Ovary (tissue), 9 donors: Measurements from ENCODE around the gene SNX25. TPM values are rescaled to one million over a fixed set of nuclear protein-coding genes. Genes with fewer than 3 reads are reported as not detected.

ENCODE experiments used
- DNase-seq, 5 donors: peaks; one replicate each; pipeline ENCODE4 v3.0.0-alpha.2; 2019 to 2020
- H3K27ac ChIP-seq, 2 donors: fragments of 200-600 bp; one replicate each; pipeline versions ENCODE4 v1.5.1 to v1.8.0; 2019 to 2022
- H3K27me3 ChIP-seq: fragments of 200-600 bp; one replicate; pipeline ENCODE4 v1.8.0; 2022
- H3K36me3 ChIP-seq: fragments of 200-600 bp; sonication (generic); one replicate; pipeline ENCODE4 v1.5.1; 2019
- H3K4me1 ChIP-seq: one replicate; pipeline ENCODE4 v1.8.1; 2013; ENCODE audit warnings: mild to moderate bottlenecking, moderate library complexity; ENCODE audit not compliant: insufficient read depth
- H3K4me3 ChIP-seq: fragments of 200-600 bp; sonication (generic); one replicate; pipeline ENCODE4 v1.5.1; 2017
- H3K9me3 ChIP-seq, 2 donors: fragments of 200-600 bp in 1 of 2; sonication (generic) in 1 of 2; one replicate each; pipeline versions ENCODE4 v1.5.1 to v1.8.1; 2013 to 2019; ENCODE audit warnings: mild to moderate bottlenecking in 1 of 2, moderate library complexity in 1 of 2
- CTCF ChIP-seq, 3 donors: fragments of 450-650 bp in 2 of 3; fragments of 200-600 bp in 1 of 3; IDR thresholded peaks; one replicate each; pipeline versions ENCODE4 v1.5.1 to v1.8.0; 2016 to 2022; ENCODE audit warnings: antibody characterized with exemption in 3 of 3, mild to moderate bottlenecking in 1 of 3
- EP300 ChIP-seq: sonication (generic); formaldehyde crosslinking; IDR thresholded peaks from one replicate; pipeline ENCODE4 v1.6.1; 2017; ENCODE audit warnings: antibody characterized with exemption
- POLR2A ChIP-seq: fragments of 450-650 bp; IDR thresholded peaks from one replicate; pipeline ENCODE4 v1.6.1; 2017; ENCODE audit warnings: antibody characterized with exemption, mild to moderate bottlenecking, moderate library complexity
- WGBS, 3 donors: extraction: QIAGEN DNeasy Blood & Tissue Kit in 1 of 3; methylation state at CpG; one replicate each; pipeline versions ENCODE4 v1.1.5 to v1.1.7; 2013 to 2017; 5-methylcytosine and 5-hydroxymethylcytosine counted together
- intact Hi-C, 4 donors: fragments of 100-400 bp; cut with DNase I; formaldehyde crosslinking; loops; one replicate each; pipeline versions ENCODE4 v1.11.0 to v1.15.1; 2022 to 2023
- polyA plus RNA-seq, 2 donors: library from polyadenylated mRNA; stranded (reverse); fragments of 200-250 nt in 1 of 2; fragments of 350-450 nt in 1 of 2; fragmentation: Illumina TruSeq in 1 of 2; extraction: RNeasy Lipid Tissue Mini Kit (QIAGEN cat#74804) in 1 of 2; gene quantifications; one replicate each; pipeline ENCODE4 v1.2.3, GENCODE V29; 2013 to 2014
- total RNA-seq, 7 donors: library from RNA; depleted of rRNA in 2 of 7; stranded (reverse); fragments of >200 nt in 2 of 7; fragmentation: NEBNext Ultra II Directional in 3 of 7; extraction: Animal tissue kit (Norgen Biotek cat#: 25700) in 3 of 7; gene quantifications; one replicate each; pipeline versions ENCODE4 v1.1.0 to v1.2.4, GENCODE V29; 2016 to 2023
- donor health status: DM: no; HTN: no; CAD: no; lungs with moderate emphysema.
- donor health status: DM: no; HTN: no; CAD: no.
- donor health status: Bipolar disorder and iron deficiency.
- donor health status: DM: yes; HTN: yes; CAD: no.
- donor health status: DM: no; HTN: no; CAD: no.
- donor health status: DM: yes; HTN: yes; CAD: no.

Gene SNX25
- total and polyA plus RNA-seq, 9 donors: 7.9 to 28.4 (median 19.1) TPM

GRCh38 chr4:185370268-185370949 is 161.0 kb downstream of the SNX25 start:
- no peak for DNase-seq
- Histone ChIP-seq H3K27me3 (no peaks in the 10 kb centered on the region), H3K4me1 (no peaks in the 10 kb centered on the region), H3K9me3 (no peaks in the 10 kb centered on the region), H3K27ac (no peak overlapping the region), H3K4me3 (no peak overlapping the region), H3K36me3 (no peaks in the 10 kb centered on the region)
- intact Hi-C loops: no loop called here
- TF ChIP-seq CTCF (IDR thresholded peaks at IDR 0.05): no peak
- no peak for TF ChIP-seq POLR2A
- TF ChIP-seq EP300: no peak
- 95 to 97% (median 96%) methylated on average over 11 of the region's 11 CpGs for WGBS, 3 donors

- H3K4me3 ChIP-seq: no peak overlapping the region
- H3K4me1 ChIP-seq: no peaks in the 10 kb centered on the region
- no peaks in the 10 kb centered on the region for H3K27me3 ChIP-seq
- no peaks in the 10 kb centered on the region for H3K36me3 ChIP-seq
- 94 to 95% (median 95%) methylated on average over 11 of the region's 11 CpGs for WGBS, 3 donors
- H3K27ac ChIP-seq: no peak overlapping the region
- no peaks in the 10 kb centered on the region for H3K9me3 ChIP-seq
- DNase-seq: no peak
- intact Hi-C loops: no loop called here
- TF ChIP-seq EP300: no peak
- TF ChIP-seq CTCF (IDR thresholded peaks at IDR 0.05): no peak
- no peak for TF ChIP-seq POLR2A
Observed at GRCh38 chr4:185371702-185372101, 162.3 kb downstream of the SNX25 start.

GRCh38 chr4:185374027-185374426 is 164.6 kb downstream of the SNX25 start:
- no peaks in the 10 kb centered on the region for H3K4me1 ChIP-seq
- H3K36me3 ChIP-seq: no peaks in the 10 kb centered on the region
- 91 to 94% (median 91%) methylated on average over 7 of the region's 7 CpGs for WGBS, 3 donors

GRCh38 chr4:185374573-185374972 is 165.2 kb downstream of the SNX25 start:
- WGBS, 3 donors: 81 to 89% (median 88%) methylated on average over 6 of the region's 6 CpGs
- H3K9me3 ChIP-seq: no peaks in the 10 kb centered on the region
- no peaks in the 10 kb centered on the region for H3K4me1 ChIP-seq
- no peak overlapping the region for H3K27ac ChIP-seq
- intact Hi-C loops: no loop called here
- no peaks in the 10 kb centered on the region for H3K36me3 ChIP-seq
- TF ChIP-seq CTCF (IDR thresholded peaks at IDR 0.05) (no peak), POLR2A (no peak), EP300 (no peak)
- no peak for DNase-seq
- H3K27me3 ChIP-seq: no peaks in the 10 kb centered on the region
- no peak overlapping the region for H3K4me3 ChIP-seq

More at GRCh38 chr4:185374027-185374426, 164.6 kb downstream of the SNX25 start:
- TF ChIP-seq EP300: no peak
- TF ChIP-seq CTCF (IDR thresholded peaks at IDR 0.05): no peak
- intact Hi-C loops: no loop called here
- DNase-seq: no peak
- no peak overlapping the region for H3K4me3 ChIP-seq
- no peak overlapping the region for H3K27ac ChIP-seq
- H3K9me3 ChIP-seq: no peaks in the 10 kb centered on the region
- no peaks in the 10 kb centered on the region for H3K27me3 ChIP-seq
